GM12878 (cell line): ENCODE data around the gene NUDCD2. TPM values are rescaled to one million over a fixed set of nuclear protein-coding genes. Genes with fewer than 3 reads are reported as not detected.
"Not testable (repeated sequence)": the region's sequence is repeated elsewhere in the genome, so short reads cannot be mapped to it uniquely, and the experiment has no call there.

Experiments
- ATAC-seq: fragments of 200-7000 bp; cut with Tn5 transposase; 3 replicates; pipeline ENCODE4 v1.9.1; 2020; ENCODE audit warnings: mild to moderate bottlenecking, moderate library complexity
- BruUV-seq: library from RNA; stranded (reverse); fragments of 400-500 nt; replicated peaks from 2 replicates; lab custom pipeline; 2021; lab: Mats Ljungman, UMichigan
- CTCF ChIA-PET: fragments of 300-600 bp; sonication (Branson Sonifier 250); formaldehyde crosslinking; extraction: SDS; loops from one replicate; lab custom pipeline; 2021; ENCODE audit warnings: inconsistent platforms; lab: Yijun Ruan, JAX
- POLR2A ChIA-PET: fragments of 350-600 bp; formaldehyde crosslinking; extraction: SDS; loops from one replicate; lab custom pipeline; 2021; ENCODE audit warnings: inconsistent platforms; lab: Charles Lee
- RAD21 ChIA-PET: fragments of 300-600 bp; sonication (Branson Sonifier 250); formaldehyde crosslinking; loops from one replicate; lab custom pipeline; 2023; ENCODE audit warnings: antibody characterized with exemption; ENCODE audit not compliant: unreplicated experiment; lab: Charles Lee
- SMC1A ChIA-PET: fragments of 300-600 bp; sonication (Branson Sonifier 250); formaldehyde crosslinking; loops from one replicate; lab custom pipeline; 2023; ENCODE audit not compliant: unreplicated experiment, uncharacterized antibody; lab: Charles Lee
- DNase-seq: peaks from one replicate; pipeline ENCODE4 v3.0.0-alpha.2; 2011; ENCODE audit warnings: low read depth, low spot score
- FAIRE-seq: peaks from 3 replicates; lab custom pipeline; 2011; peaks lifted over from hg19 to GRCh38; lab: Jason Lieb, UNC
- H2AFZ ChIP-seq: 2 replicates; pipeline ENCODE4 v1.6.0; 2011; ENCODE audit warnings: low read depth, low read length, control low read depth; ENCODE audit not compliant: control insufficient read depth
- H3K27ac ChIP-seq: 2 replicates; pipeline ENCODE4 v1.5.1; 2011; ENCODE audit warnings: control low read depth; ENCODE audit not compliant: control insufficient read depth, insufficient read depth
- H3K27me3 ChIP-seq, 2 experiments: replicated peaks in 1 of 2; 2 replicates each; pipeline versions ENCODE4 v1.6.0 to v1.6.1; 2011; ENCODE audit warnings: low read length in 1 of 2; ENCODE audit not compliant: control insufficient read depth in 2 of 2, insufficient read depth in 2 of 2
- H3K36me3 ChIP-seq, 2 experiments: 2 replicates each; pipeline ENCODE4 v1.5.1; 2011; ENCODE audit warnings: low read length in 1 of 2; ENCODE audit not compliant: control insufficient read depth in 2 of 2, insufficient read depth in 2 of 2
- H3K4me1 ChIP-seq: 2 replicates; pipeline ENCODE4 v1.6.1; 2011; ENCODE audit warnings: mild to moderate bottlenecking, low read length, moderate library complexity, mixed read lengths; ENCODE audit not compliant: control insufficient read depth, insufficient read depth
- H3K4me2 ChIP-seq: 2 replicates; pipeline ENCODE4 v1.6.0; 2011; ENCODE audit warnings: control low read depth; ENCODE audit not compliant: control insufficient read depth, insufficient read depth
- H3K4me3 ChIP-seq: fragments of 200-600 bp; sonication (generic); 2 replicates; pipeline ENCODE4 v1.5.1; 2016
- H3K79me2 ChIP-seq: 2 replicates; pipeline ENCODE4 v1.6.0; 2011; ENCODE audit warnings: low read length; ENCODE audit not compliant: control insufficient read depth, insufficient read depth
- H3K9ac ChIP-seq: 2 replicates; pipeline ENCODE4 v1.8.0; 2011; ENCODE audit warnings: low read length, control low read depth, mixed read lengths; ENCODE audit not compliant: control insufficient read depth, insufficient read depth
- H3K9me3 ChIP-seq: replicated peaks from 3 replicates; pipeline ENCODE4 v1.5.1; 2011; ENCODE audit warnings: mild to moderate bottlenecking, low read length; ENCODE audit not compliant: control insufficient read depth, insufficient read depth
- H4K20me1 ChIP-seq: 2 replicates; pipeline ENCODE4 v1.6.0; 2011; ENCODE audit not compliant: control insufficient read depth, insufficient read depth
- CBX3 ChIP-seq: fragments of 200-600 bp; sonication (generic); IDR thresholded peaks from 2 replicates; pipeline ENCODE4 v1.6.1; 2016; ENCODE audit warnings: low read depth, borderline replicate concordance
- FOXM1 ChIP-seq: IDR thresholded peaks from 2 replicates; pipeline ENCODE4 v1.6.1; 2012; ENCODE audit warnings: low read depth, mild to moderate bottlenecking, inconsistent platforms, low read length, moderate library complexity
- IKZF1 ChIP-seq: fragments of 450-650 bp; conservative IDR thresholded peaks from 2 replicates; pipeline ENCODE4 v1.6.1; 2017; ENCODE audit warnings: antibody characterized with exemption, mild to moderate bottlenecking
- KAT2A ChIP-seq: conservative IDR thresholded peaks from 2 replicates; pipeline ENCODE4 v1.6.1; 2011; ENCODE audit warnings: low read depth, low read length; ENCODE audit not compliant: control insufficient read depth
- NR2C1 ChIP-seq: fragments of 450-650 bp; IDR thresholded peaks from 2 replicates; pipeline ENCODE4 v1.6.1; 2017; ENCODE audit warnings: antibody characterized with exemption, mild to moderate bottlenecking, moderate library complexity
- POLR2AphosphoS2 ChIP-seq: IDR thresholded peaks from 2 replicates; pipeline ENCODE4 v1.6.1; 2011; ENCODE audit warnings: low read depth, mild to moderate bottlenecking, low read length, improper control_type of control experiment, moderate library complexity
- RBBP5 ChIP-seq: fragments of 200-600 bp; sonication (generic); conservative IDR thresholded peaks from 2 replicates; pipeline ENCODE4 v1.6.1; 2016
- SREBF2 ChIP-seq: IDR thresholded peaks from 2 replicates; pipeline ENCODE4 v1.6.1; 2012; ENCODE audit warnings: mild to moderate bottlenecking, low read length
- ZNF274 ChIP-seq: IDR thresholded peaks from one replicate; pipeline ENCODE4 v1.8.0; 2011; ENCODE audit not compliant: insufficient read length, insufficient read depth
- ZNF384 ChIP-seq: IDR thresholded peaks from 2 replicates; pipeline ENCODE4 v1.6.1; 2012; ENCODE audit warnings: low read depth, mild to moderate bottlenecking, low read length, improper control_type of control experiment, borderline replicate concordance
- WGBS: methylation state at CpG from one replicate; pipeline ENCODE4 v1.1.6; 2016; ENCODE audit warnings: low lambda C conversion rate; ENCODE audit not compliant: insufficient replicate concordance, insufficient coverage; ENCODE audit errors: missing lambda C conversion rate; 5-methylcytosine and 5-hydroxymethylcytosine counted together
- in situ Hi-C: fragments of 300-500 bp; cut with MboI; formaldehyde crosslinking; loops from 9 replicates; pipeline ENCODE4 v1.14.3; 2018; ENCODE audit warnings: mixed read lengths
- intact Hi-C: fragments of 100-400 bp; cut with micrococcal nuclease; formaldehyde crosslinking; loops from one replicate; pipeline ENCODE4 v1.14.2; 2022; ENCODE audit not compliant: unreplicated experiment
- polyA plus RNA-seq, 11 experiments: library from polyadenylated mRNA; depleted of rRNA in 4 of 11; unstranded in 6 of 11; stranded (reverse) in 5 of 11; fragments of >200 nt; fragmentation: Nextera tagmentation in 4 of 11; fragmentation: Illumina TruSeq in 1 of 11; extraction: Ambion mirVana in 4 of 11; extraction: Trizol in 1 of 11; gene quantifications; 1 replicate in 1 of 11; 2 replicates in 10 of 11; pipeline versions ENCODE4 v1.2.1 to v1.2.3, GENCODE V29; 2011 to 2016; ENCODE audit warnings: inconsistent platforms in 2 of 11, missing spikeins in 2 of 11, low read depth in 1 of 11
- total RNA-seq, 4 experiments: library from RNA; depleted of rRNA in 3 of 4; stranded (reverse); fragments of >200 nt in 3 of 4; fragmentation: Illumina TruSeq in 1 of 4; extraction: Trizol in 1 of 4; gene quantifications; 2 replicates each; pipeline versions ENCODE4 v1.2.1 to v1.2.3, GENCODE V29; 2013 to 2021
- TF ChIP-seq, protein P1 (sequence below): IDR thresholded peaks from 2 replicates; pipeline ENCODE4 v1.6.1; 2011; ENCODE audit warnings: mild to moderate bottlenecking, low read depth, low read length, moderate library complexity; ENCODE audit not compliant: insufficient replicate concordance
- TF ChIP-seq, protein P2 (sequence below): fragments of 450-650 bp; IDR thresholded peaks from 2 replicates; pipeline ENCODE4 v1.6.1; 2014; ENCODE audit warnings: mild to moderate bottlenecking

The NUDCD2 gene
- total and polyA plus RNA-seq, 10 of the 15 experiments (the other 5 are each of a cell fraction or from before 2014, with no cell fraction given): 9.1 to 133 (median 24.6) TPM

DNA sequence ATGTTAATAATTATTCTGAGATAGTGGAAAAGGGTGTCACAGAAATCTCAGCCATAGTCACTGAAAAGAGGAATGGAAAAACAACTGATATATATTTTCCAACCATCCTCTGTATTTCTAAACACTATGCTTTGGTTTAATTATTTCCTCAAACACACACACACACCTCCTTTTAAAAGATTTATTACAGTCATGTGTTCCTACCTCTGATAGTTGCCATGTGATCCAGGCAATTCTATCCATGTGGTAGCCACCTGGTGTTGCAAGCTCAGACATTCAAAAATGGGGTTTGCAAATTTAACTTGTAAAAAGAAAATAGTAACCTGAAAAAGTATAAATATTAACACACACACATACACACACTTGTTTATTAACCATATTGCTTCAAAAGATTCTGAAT is 62.5 kb downstream of the NUDCD2 start:
- intact Hi-C loops (no loop called here), in situ Hi-C loops (no loop called here)
- ChIA-PET CTCF (interaction anchor here (0.9 kb wide), 1 partner anchor 48 kb away, joined by 3 read pairs; no protein-coding TSS in a partner anchor), RAD21 (no interaction called here), POLR2A (no interaction called here), SMC1A (interaction anchor here (1.5 kb wide), 1 partner anchor 11 kb away, joined by 4 read pairs; no protein-coding TSS in a partner anchor)
- Histone ChIP-seq H3K27me3 (no peaks in the 10 kb centered on the region), H3K27ac (no peak overlapping the region), H2AFZ (no peak overlapping the region), H3K4me1 (no peaks in the 10 kb centered on the region), H3K79me2 (no peaks in the 10 kb centered on the region), H3K36me3 (no peaks in the 10 kb centered on the region), H3K4me3 (no peak overlapping the region), H4K20me1 (no peaks in the 10 kb centered on the region), H3K4me2 (no peak overlapping the region), H3K9me3 (no peaks in the 10 kb centered on the region), H3K9ac (no peak overlapping the region)
- TF ChIP-seq IKZF1 (no peak), ZNF384 (no peak), CBX3 (no peak), SREBF2 (no peak), FOXM1 (no peak), KAT2A (no peak), POLR2AphosphoS2 (no peak), NR2C1 (no peak), RBBP5 (no peak), ZNF274 (no peak)
- TF ChIP-seq, protein P1, sequence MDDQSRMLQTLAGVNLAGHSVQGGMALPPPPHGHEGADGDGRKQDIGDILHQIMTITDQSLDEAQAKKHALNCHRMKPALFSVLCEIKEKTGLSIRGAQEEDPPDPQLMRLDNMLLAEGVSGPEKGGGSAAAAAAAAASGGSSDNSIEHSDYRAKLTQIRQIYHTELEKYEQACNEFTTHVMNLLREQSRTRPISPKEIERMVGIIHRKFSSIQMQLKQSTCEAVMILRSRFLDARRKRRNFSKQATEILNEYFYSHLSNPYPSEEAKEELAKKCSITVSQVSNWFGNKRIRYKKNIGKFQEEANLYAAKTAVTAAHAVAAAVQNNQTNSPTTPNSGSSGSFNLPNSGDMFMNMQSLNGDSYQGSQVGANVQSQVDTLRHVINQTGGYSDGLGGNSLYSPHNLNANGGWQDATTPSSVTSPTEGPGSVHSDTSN: no peak
- TF ChIP-seq, protein P2, sequence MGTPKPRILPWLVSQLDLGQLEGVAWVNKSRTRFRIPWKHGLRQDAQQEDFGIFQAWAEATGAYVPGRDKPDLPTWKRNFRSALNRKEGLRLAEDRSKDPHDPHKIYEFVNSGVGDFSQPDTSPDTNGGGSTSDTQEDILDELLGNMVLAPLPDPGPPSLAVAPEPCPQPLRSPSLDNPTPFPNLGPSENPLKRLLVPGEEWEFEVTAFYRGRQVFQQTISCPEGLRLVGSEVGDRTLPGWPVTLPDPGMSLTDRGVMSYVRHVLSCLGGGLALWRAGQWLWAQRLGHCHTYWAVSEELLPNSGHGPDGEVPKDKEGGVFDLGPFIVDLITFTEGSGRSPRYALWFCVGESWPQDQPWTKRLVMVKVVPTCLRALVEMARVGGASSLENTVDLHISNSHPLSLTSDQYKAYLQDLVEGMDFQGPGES: no peak
- FAIRE-seq (no peak), ATAC-seq (no peak), DNase-seq (no peak)
- no TSS peak for BruUV-seq

DNA sequence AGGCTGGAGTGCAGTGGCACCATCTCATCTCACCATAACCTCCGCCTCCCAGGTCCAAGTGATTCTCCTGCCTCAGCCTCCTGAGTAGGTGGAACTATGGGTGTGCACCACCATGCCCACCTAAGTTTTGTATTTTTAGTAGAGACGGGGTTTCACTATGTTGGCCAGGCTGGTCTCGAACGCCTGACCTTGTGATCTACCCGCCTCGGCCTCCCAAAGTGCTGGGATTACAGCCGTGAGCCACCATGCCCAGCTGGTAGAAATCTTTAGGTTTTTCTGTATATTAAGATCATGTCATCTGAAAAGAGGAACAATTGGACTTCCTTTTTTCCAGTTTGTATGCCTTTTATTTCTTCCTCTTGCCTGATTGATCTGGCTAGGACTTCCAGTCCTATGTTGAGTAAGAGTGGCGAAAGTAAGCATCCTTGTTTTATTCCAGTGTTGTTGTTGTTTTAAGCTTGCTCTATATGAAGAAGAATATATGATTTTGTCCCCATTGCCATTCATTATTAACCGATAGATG is 63.0 kb downstream of the NUDCD2 start:
- H3K27ac ChIP-seq, ATAC-seq, H3K36me3 ChIP-seq, H3K79me2 ChIP-seq, RAD21 ChIA-PET, H3K4me3 ChIP-seq, DNase-seq, H3K4me2 ChIP-seq, H3K4me1 ChIP-seq, BruUV-seq, H3K27me3 ChIP-seq, H4K20me1 ChIP-seq, H3K9me3 ChIP-seq, FAIRE-seq, POLR2A ChIA-PET, intact Hi-C loops, H3K9ac ChIP-seq, H2AFZ ChIP-seq, in situ Hi-C loops: not testable (repeated sequence)
- SMC1A ChIA-PET: interaction anchor here (1.5 kb wide), 1 partner anchor 12 kb away, joined by 4 read pairs; no protein-coding TSS in a partner anchor
- CTCF ChIA-PET: interaction anchor here (0.9 kb wide), 1 partner anchor 48 kb away, joined by 3 read pairs; no protein-coding TSS in a partner anchor
- WGBS: 50% methylated on average over 9 of the region's 9 CpGs
